Mucosa of descending colon (tissue), 3 donors: Measurements from ENCODE around the gene GNAQ. TPM values are rescaled to one million over a fixed set of nuclear protein-coding genes. Genes with fewer than 3 reads are reported as not detected.
A peak's percentile ranks its signal among the peaks of the same experiment; 100 is the strongest.

Source experiments
- ATAC-seq: fragments of 200-7000 bp; cut with Tn5 transposase; one replicate; pipeline ENCODE4 v1.9.1; 2020; ENCODE audit warnings: mild to moderate bottlenecking, moderate library complexity
- DNase-seq, 3 donors: peaks; one replicate each; pipeline ENCODE4 v3.0.0-alpha.2; 2020
- H3K36me3 ChIP-seq: fragments of 200-600 bp; one replicate; pipeline ENCODE4 v1.8.0; 2021; ENCODE audit warnings: low read depth, mild to moderate bottlenecking
- H3K4me1 ChIP-seq: fragments of 200-600 bp; one replicate; pipeline ENCODE4 v1.8.0; 2021; ENCODE audit warnings: low read depth, mild to moderate bottlenecking
- H3K4me3 ChIP-seq: fragments of 200-600 bp; one replicate; pipeline ENCODE4 v1.8.0; 2021; ENCODE audit warnings: mild to moderate bottlenecking
- H3K9me3 ChIP-seq: fragments of 200-600 bp; one replicate; pipeline ENCODE4 v1.8.0; 2021; ENCODE audit warnings: mild to moderate bottlenecking
- intact Hi-C, 2 donors: fragments of 100-400 bp; cut with DNase I in 1 of 2; cut with micrococcal nuclease in 1 of 2; formaldehyde crosslinking; loops; one replicate each; pipeline versions ENCODE4 v1.11.0 to v1.11.1; 2022; cut with DNase I, micrococcal nuclease
- total RNA-seq, 3 donors: library from RNA; stranded (reverse); fragmentation: NEBNext Ultra II Directional in 2 of 3; extraction: Animal tissue kit (Norgen Biotek cat#: 25700) in 2 of 3; gene quantifications; one replicate each; pipeline versions ENCODE4 v1.2.1 to v1.2.4, GENCODE V29; 2021 to 2023
- TF ChIP-seq, protein P1 (sequence below): fragments of 200-600 bp; IDR thresholded peaks from one replicate; pipeline ENCODE4 v1.8.0; 2022; ENCODE audit warnings: antibody characterized with exemption, mild to moderate bottlenecking
- donor health status: DM: no; HTN: no; CAD: no; lungs with moderate emphysema.
- donor health status: DM: no; HTN: no; CAD: no.
- donor health status: DM: no; HTN: yes; CAD: no.

Gene GNAQ
- total RNA-seq, 3 donors from 2014 or later = 95.9 to 115 (median 104) TPM

DNA sequence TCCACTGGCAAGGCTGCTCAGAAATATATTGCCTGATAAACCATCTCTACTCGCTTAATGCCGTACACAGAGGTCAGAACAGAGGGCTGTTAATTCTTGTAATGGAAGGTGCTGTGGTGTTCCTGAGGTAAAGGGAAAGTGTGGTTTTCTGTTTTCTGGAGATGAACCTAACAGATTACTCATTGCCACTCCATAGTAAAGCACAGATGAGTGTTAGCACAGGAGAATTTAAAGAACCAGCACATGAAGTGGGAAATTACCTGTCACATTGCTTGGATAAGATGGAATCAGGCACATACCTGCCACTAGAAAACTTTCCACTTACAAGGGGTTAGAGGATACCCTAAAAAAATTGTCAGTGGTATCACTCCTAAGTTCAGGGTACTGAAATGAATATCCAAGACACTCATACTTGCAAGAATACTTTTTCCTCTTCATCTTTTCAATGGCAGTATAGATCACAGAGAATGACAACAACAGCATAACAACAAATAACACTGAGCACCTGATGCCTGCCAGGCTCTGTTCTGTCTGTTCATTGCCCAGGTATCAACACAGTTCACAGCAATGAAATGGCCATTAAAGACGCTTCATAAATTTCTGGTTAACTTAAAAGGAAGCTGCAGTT lies 230.6 kb downstream of the GNAQ start:
- Histone ChIP-seq H3K9me3 (no peaks in the 10 kb centered on the region), H3K4me1 (peaks cover 13% of the 10 kb centered on the region), H3K36me3 (no peaks in the 10 kb centered on the region), H3K4me3 (no peak overlapping the region)
- TF ChIP-seq, protein P1, sequence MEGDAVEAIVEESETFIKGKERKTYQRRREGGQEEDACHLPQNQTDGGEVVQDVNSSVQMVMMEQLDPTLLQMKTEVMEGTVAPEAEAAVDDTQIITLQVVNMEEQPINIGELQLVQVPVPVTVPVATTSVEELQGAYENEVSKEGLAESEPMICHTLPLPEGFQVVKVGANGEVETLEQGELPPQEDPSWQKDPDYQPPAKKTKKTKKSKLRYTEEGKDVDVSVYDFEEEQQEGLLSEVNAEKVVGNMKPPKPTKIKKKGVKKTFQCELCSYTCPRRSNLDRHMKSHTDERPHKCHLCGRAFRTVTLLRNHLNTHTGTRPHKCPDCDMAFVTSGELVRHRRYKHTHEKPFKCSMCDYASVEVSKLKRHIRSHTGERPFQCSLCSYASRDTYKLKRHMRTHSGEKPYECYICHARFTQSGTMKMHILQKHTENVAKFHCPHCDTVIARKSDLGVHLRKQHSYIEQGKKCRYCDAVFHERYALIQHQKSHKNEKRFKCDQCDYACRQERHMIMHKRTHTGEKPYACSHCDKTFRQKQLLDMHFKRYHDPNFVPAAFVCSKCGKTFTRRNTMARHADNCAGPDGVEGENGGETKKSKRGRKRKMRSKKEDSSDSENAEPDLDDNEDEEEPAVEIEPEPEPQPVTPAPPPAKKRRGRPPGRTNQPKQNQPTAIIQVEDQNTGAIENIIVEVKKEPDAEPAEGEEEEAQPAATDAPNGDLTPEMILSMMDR = no peak
- DNase-seq = no peak
- ATAC-seq = no peak
- intact Hi-C loops = no loop called here

DNA sequence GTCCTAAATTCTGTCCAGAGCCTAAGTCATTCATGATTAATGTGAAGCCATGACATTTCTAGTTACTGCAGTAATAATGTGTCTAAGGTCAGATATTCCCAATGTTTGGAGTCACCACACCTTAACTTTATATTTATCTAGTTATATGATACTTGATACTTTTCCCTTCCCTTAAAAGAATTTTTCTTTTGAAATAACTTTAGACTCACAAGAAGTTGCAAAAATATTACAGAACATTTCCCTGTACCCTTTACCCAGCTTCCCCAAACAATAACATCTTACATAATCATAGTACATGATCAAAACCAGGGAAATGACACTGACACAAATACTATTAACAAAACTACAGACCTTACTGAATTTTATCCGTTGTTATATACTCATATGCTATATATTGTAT lies 233.5 kb downstream of the GNAQ start:
- TF ChIP-seq, protein P1 = no peak
- Histone ChIP-seq H3K36me3 (no peaks in the 10 kb centered on the region), H3K4me3 (no peak overlapping the region), H3K4me1 (peaks cover 3% of the 10 kb centered on the region), H3K9me3 (no peaks in the 10 kb centered on the region)
- ATAC-seq = no peak
- no peak for DNase-seq
- intact Hi-C loops = no loop called here

- Histone ChIP-seq H3K4me3 (no peak overlapping the region), H3K9me3 (no peaks in the 10 kb centered on the region), H3K36me3 (no peaks in the 10 kb centered on the region), H3K4me1 (no peaks in the 10 kb centered on the region)
- ATAC-seq (no peak), DNase-seq (no peak)
- TF ChIP-seq, protein P1 = no peak
- intact Hi-C loops = no loop called here
Measured at GRCh38 chr9:77794985-77795384, 236.6 kb downstream of the GNAQ start.

DNA sequence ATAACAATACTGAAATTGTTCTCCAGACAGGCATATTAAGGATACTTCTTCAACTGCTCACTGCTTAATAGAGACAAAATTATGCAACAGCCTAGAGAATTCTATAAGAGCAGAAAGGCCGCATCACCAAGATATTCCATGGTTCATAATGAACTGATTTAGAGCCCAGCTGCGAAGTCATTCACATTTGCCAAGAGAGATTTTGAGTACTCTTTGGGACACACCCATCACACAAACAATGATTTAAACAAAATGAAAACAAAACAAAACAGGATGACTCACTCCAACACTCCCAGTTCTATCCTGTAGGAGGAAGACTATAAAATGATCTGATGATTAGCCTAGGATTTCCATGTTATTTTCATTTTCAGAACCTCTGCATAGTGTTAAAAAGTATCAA lies 237.8 kb downstream of the GNAQ start:
- H3K36me3 ChIP-seq = no peaks in the 10 kb centered on the region
- no peaks in the 10 kb centered on the region for H3K9me3 ChIP-seq
- DNase-seq (no peak), ATAC-seq (peak; percentile 92)
- H3K4me3 ChIP-seq = no peak overlapping the region
- H3K4me1 ChIP-seq = no peaks in the 10 kb centered on the region
- intact Hi-C loops = no loop called here
- TF ChIP-seq, protein P1 = no peak

- ATAC-seq (no peak), DNase-seq (no peak)
- no peaks in the 10 kb centered on the region for H3K36me3 ChIP-seq
- intact Hi-C loops = no loop called here
- TF ChIP-seq, protein P1 = no peak
- no peak overlapping the region for H3K4me3 ChIP-seq
- no peaks in the 10 kb centered on the region for H3K9me3 ChIP-seq
- H3K4me1 ChIP-seq = no peaks in the 10 kb centered on the region
Measured at GRCh38 chr9:77789891-77790290, 241.7 kb downstream of the GNAQ start.

GRCh38 chr9:77785341-77785740 lies 246.3 kb downstream of the GNAQ start:
- intact Hi-C loops = no loop called here
- no peaks in the 10 kb centered on the region for H3K9me3 ChIP-seq
- ATAC-seq (no peak), DNase-seq (no peak)
- TF ChIP-seq, protein P1 = no peak
- H3K36me3 ChIP-seq = no peaks in the 10 kb centered on the region
- no peak overlapping the region for H3K4me3 ChIP-seq
- no peaks in the 10 kb centered on the region for H3K4me1 ChIP-seq
